Stimulated activated CD4-positive, alpha-beta T cell treated with anti-CD3 and anti-CD28 coated beads, Interleukin-4, amount 100 ng/mL, for 4 hours (primary cell): ENCODE data around the gene TBC1D14.
"Not testable (repeated sequence)": the region's sequence is repeated elsewhere in the genome, so short reads cannot be mapped to it uniquely, and the experiment has no call there.

Experiments used
- DNase-seq, 2 experiments: peaks; one replicate each; pipeline ENCODE4 v3.0.0-alpha.2; 2020

Gene TBC1D14

GRCh38 chr4:6956087-6956433, 46.4 kb downstream of the TBC1D14 start:
- no peak for DNase-seq

- DNase-seq: no peak
These were observed 47.0 kb downstream of the TBC1D14 start for GRCh38 chr4:6956434-6957147.

- DNase-seq: no peak
These were observed 47.5 kb downstream of the TBC1D14 start for GRCh38 chr4:6957148-6957520.

- no peak for DNase-seq
These were observed 48.4 kb downstream of the TBC1D14 start for GRCh38 chr4:6957994-6958393.

GRCh38 chr4:6959261-6959660, 49.6 kb downstream of the TBC1D14 start:
- DNase-seq: no peak

- no peak for DNase-seq
These were observed 50.5 kb downstream of the TBC1D14 start for GRCh38 chr4:6960154-6960553.

- no peak for DNase-seq
These were observed 51.2 kb downstream of the TBC1D14 start for GRCh38 chr4:6960628-6961412.

- no peak for DNase-seq
These were observed 52.0 kb downstream of the TBC1D14 start for GRCh38 chr4:6961496-6962210.

- DNase-seq: no peak
These were observed 52.8 kb downstream of the TBC1D14 start for GRCh38 chr4:6962211-6963041.

GRCh38 chr4:6963139-6963611, 53.5 kb downstream of the TBC1D14 start:
- no peak for DNase-seq

GRCh38 chr4:6964858-6965257, 55.2 kb downstream of the TBC1D14 start:
- DNase-seq: no peak

GRCh38 chr4:6965329-6965728, 55.7 kb downstream of the TBC1D14 start:
- DNase-seq: no peak

- no peak for DNase-seq
These were observed 58.3 kb downstream of the TBC1D14 start for GRCh38 chr4:6967846-6968340.

GRCh38 chr4:6968496-6968895, 58.9 kb downstream of the TBC1D14 start:
- no peak for DNase-seq

GRCh38 chr4:6969826-6970800, 60.5 kb downstream of the TBC1D14 start:
- no peak for DNase-seq

GRCh38 chr4:6971536-6972374, 62.1 kb downstream of the TBC1D14 start:
- no peak for DNase-seq

- DNase-seq: no peak
These were observed 62.7 kb downstream of the TBC1D14 start for GRCh38 chr4:6972375-6972650.

- DNase-seq: no peak
These were observed 63.3 kb downstream of the TBC1D14 start for GRCh38 chr4:6972911-6973310.

- DNase-seq: peak; percentile 72 to 74
These were observed 64.7 kb downstream of the TBC1D14 start for GRCh38 chr4:6974138-6974848.

GRCh38 chr4:6977846-6978245, 68.2 kb downstream of the TBC1D14 start:
- DNase-seq: not testable (repeated sequence)
